Bronchial epithelial cell (primary cell): ENCODE measurements around the gene SNRNP48. TPM values are rescaled to one million over a fixed set of nuclear protein-coding genes. Genes with fewer than 3 reads are reported as not detected.

Source experiments
- DNase-seq: peaks from one replicate; pipeline ENCODE4 v3.0.0-alpha.2; 2010; ENCODE audit warnings: low read depth
- FAIRE-seq: peaks from 2 replicates; lab custom pipeline; 2011; peaks lifted over from hg19 to GRCh38; lab: Jason Lieb, UNC
- H3K27me3 ChIP-seq: 2 replicates; pipeline ENCODE4 v1.5.1; 2011; ENCODE audit warnings: low read length; ENCODE audit not compliant: control insufficient read depth, insufficient read depth
- H3K36me3 ChIP-seq: 2 replicates; pipeline ENCODE4 v1.5.1; 2011; ENCODE audit warnings: low read length; ENCODE audit not compliant: control insufficient read depth, insufficient read depth
- H3K4me3 ChIP-seq: 2 replicates; pipeline ENCODE4 v1.5.1; 2011; ENCODE audit warnings: mild to moderate bottlenecking, low read depth, low read length, control low read depth
- CTCF ChIP-seq: IDR thresholded peaks from 2 replicates; pipeline ENCODE4 v1.5.1; 2011; ENCODE audit warnings: mild to moderate bottlenecking, moderate library complexity, low read length, control low read depth, inconsistent platforms; ENCODE audit not compliant: insufficient read depth, severe bottlenecking
- total RNA-seq: library from RNA; depleted of rRNA; stranded (reverse); fragments of >200 nt; gene quantifications from 2 replicates; pipeline ENCODE4 v1.2.1, GENCODE V29; 2014

Gene SNRNP48
- total RNA-seq, 1 donor from 2014 or later = 10.0 TPM

DNA sequence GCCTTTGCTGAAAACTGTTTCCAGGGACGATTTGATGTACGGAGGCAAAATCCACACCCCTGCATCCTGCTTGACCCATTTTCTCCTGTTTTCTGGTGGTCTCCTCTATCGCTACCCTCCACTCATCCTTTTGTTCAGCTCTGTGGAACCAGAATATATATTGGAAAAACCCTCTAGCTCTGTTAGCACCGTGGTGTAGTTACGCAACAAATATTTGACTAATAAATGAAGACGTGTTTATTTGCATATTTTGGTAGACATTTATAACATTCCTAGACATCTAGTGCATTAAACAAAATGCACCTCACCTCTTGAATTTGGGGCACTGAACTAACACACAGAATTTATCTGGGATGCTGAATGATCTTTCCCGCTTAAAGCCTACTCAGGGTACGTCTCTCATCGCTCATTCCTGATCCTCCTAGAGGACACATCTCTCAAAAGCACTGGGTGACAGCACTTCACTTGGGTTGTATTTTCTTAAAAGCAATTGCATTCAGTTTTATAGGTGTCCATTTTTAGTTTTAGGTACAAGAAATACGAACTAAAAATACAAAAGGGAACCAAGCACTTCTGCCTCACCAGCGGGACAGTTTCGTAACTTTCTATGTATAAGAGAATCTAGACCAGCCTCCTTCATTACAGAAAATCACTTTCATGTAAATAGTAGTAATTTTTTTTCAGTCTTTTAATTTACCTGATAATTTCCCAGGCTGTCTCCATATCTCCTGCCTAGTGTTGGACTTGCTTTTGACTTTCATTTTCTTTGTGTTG lies 59.2 kb downstream of the SNRNP48 start:
- DNase-seq (no peak), FAIRE-seq (no peak)
- Histone ChIP-seq H3K36me3 (no peaks in the 10 kb centered on the region), H3K27me3 (no peaks in the 10 kb centered on the region), H3K4me3 (no peak overlapping the region)
- TF ChIP-seq CTCF = no peak

DNA sequence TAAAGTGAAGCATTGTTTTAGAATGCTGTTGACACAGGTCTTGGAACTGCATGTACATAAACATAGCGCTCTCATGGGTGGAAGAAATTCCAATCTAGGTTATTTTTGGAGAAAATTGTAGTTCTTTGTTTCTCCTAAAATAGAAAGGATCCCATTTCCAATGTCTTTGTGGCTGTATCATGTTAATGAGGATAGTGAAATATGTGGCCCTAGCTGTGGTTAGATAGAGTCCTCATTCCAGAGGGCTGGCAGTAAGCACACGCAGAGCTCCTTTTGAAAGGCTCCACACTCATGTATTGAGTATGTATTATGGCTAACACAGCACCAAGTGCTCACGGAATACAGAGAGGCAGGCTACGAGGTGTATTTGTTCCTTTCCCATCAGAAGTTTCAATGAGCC lies 60.9 kb downstream of the SNRNP48 start:
- Histone ChIP-seq H3K4me3 (no peak overlapping the region), H3K36me3 (no peaks in the 10 kb centered on the region), H3K27me3 (no peaks in the 10 kb centered on the region)
- no peak for DNase-seq
- no peak for FAIRE-seq
- TF ChIP-seq CTCF = no peak

- FAIRE-seq = no peak
- no peaks in the 10 kb centered on the region for H3K36me3 ChIP-seq
- no peaks in the 10 kb centered on the region for H3K27me3 ChIP-seq
- H3K4me3 ChIP-seq = no peak overlapping the region
- DNase-seq = no peak
- TF ChIP-seq CTCF = no peak
Measured at GRCh38 chr6:7652957-7653356, 63.0 kb downstream of the SNRNP48 start.

DNA sequence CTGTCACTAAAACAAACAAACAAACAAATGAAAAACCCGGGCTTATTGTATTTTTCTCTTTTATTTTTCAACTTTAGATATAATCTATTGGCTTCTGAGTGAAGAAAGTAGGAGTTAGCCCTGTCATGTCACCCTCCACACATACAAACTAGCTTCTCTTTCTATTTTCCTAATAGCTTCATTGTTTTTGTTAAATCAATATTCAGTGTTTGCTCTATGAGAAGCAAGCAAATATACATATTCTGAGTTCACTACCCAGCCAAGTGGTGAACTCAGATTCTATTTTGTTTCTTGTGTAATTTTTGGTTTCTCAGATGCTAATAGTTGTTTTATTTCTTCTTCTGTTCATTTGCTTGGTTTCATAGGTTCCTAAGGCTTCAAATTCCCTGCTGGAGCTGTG lies 66.4 kb downstream of the SNRNP48 start:
- no peak for TF ChIP-seq CTCF
- H3K4me3 ChIP-seq = no peak overlapping the region
- DNase-seq (no peak), FAIRE-seq (no peak)
- no peaks in the 10 kb centered on the region for H3K27me3 ChIP-seq
- no peaks in the 10 kb centered on the region for H3K36me3 ChIP-seq

DNA sequence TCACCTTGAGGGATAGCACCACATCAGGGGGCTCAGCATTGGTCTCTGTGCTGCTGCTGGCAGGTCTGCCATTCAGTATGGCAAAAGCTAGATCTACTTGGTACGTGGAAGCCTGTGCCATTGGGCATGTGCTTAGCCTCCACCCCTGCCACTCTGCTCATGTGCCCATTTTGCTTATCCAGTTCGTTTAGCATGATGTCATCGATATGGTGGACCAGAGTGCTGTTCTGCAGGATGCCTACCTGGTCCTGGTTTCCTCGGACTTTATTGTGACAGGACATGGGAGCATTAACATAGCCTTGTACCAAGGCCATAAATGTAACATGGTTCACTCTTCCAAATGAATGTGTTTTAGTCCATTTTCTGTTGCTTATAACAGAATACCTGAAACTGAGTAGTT lies 68.5 kb downstream of the SNRNP48 start:
- no peak for FAIRE-seq
- no peak for TF ChIP-seq CTCF
- no peaks in the 10 kb centered on the region for H3K36me3 ChIP-seq
- H3K27me3 ChIP-seq = no peaks in the 10 kb centered on the region
- no peak for DNase-seq
- no peak overlapping the region for H3K4me3 ChIP-seq

DNA sequence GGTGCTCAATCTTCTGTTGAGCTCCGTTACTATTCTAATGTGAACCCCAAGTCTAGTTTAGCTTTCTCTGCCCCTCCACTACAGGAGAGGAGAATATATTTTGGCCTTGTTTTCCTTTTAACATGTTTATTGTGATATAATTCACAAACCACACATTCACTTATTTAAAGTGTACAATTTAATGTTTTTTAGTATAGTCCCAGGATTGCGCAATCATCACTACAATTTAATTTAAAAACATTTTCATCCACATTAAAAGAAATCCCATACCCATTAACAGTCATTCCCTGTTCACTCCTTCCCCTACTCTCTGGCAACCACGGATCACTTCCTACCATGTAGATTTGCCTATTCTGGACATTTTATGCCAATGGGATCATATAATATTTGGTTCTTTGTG lies 71.4 kb downstream of the SNRNP48 start:
- no peak for FAIRE-seq
- Histone ChIP-seq H3K4me3 (no peak overlapping the region), H3K36me3 (no peaks in the 10 kb centered on the region), H3K27me3 (no peaks in the 10 kb centered on the region)
- no peak for TF ChIP-seq CTCF
- DNase-seq = no peak
